Lower leg skin (tissue), 4 donors: ENCODE results near the gene LRRFIP1. TPM values are rescaled to one million over a fixed set of nuclear protein-coding genes. Genes with fewer than 3 reads are reported as not detected.

ENCODE experiments used
- DNase-seq, 2 donors: peaks; one replicate each; pipeline ENCODE4 v3.0.0-alpha.2; 2019; ENCODE audit warnings: low spot score in 2 of 2
- H3K4me3 ChIP-seq: fragments of 200-600 bp; sonication (generic); 2 replicates; pipeline ENCODE4 v1.5.1; 2017; ENCODE audit warnings: mild to moderate bottlenecking, low read depth; ENCODE audit not compliant: poor library complexity, severe bottlenecking
- CTCF ChIP-seq, 3 donors: fragments of 450-650 bp; IDR thresholded peaks; one replicate each; pipeline ENCODE4 v1.5.1; 2016; ENCODE audit warnings: antibody characterized with exemption in 3 of 3, mild to moderate bottlenecking in 3 of 3, moderate library complexity in 2 of 3
- POLR2A ChIP-seq, 2 donors: fragments of 450-650 bp; IDR thresholded peaks; one replicate each; pipeline ENCODE4 v1.6.1; 2016 to 2017; ENCODE audit warnings: antibody characterized with exemption in 2 of 2, mild to moderate bottlenecking in 1 of 2, moderate library complexity in 1 of 2
- WGBS, 2 donors: methylation state at CpG; one replicate each; pipeline ENCODE4 v1.1.5; 2018; 5-methylcytosine and 5-hydroxymethylcytosine counted together
- intact Hi-C: fragments of 100-400 bp; cut with DNase I; formaldehyde crosslinking; loops from one replicate; pipeline ENCODE4 v1.15.0; 2023; ENCODE audit warnings: low total_unique reads
- total RNA-seq, 4 donors: library from RNA; depleted of rRNA; stranded (reverse); fragments of >200 nt; gene quantifications; one replicate each; pipeline ENCODE4 v1.1.0, GENCODE V29; 2016

LRRFIP1 gene
- total RNA-seq, 4 donors from 2014 or later, result 45.5 to 88.0 (median 67.5) TPM

- DNase-seq, result no peak
- TF ChIP-seq POLR2A (IDR thresholded peaks at IDR 0.05), result no peak
- TF ChIP-seq CTCF (IDR thresholded peaks at IDR 0.05), result no peak
- intact Hi-C loops, result no loop called here
- H3K4me3 ChIP-seq, result no peak overlapping the region
- WGBS, 2 donors, result 62 to 67% methylated on average over 11 to 13 of the region's 13 CpGs
Measured at GRCh38 chr2:237732790-237733381, 105.5 kb downstream of the LRRFIP1 start.

GRCh38 chr2:237733677-237734300, 106.4 kb downstream of the LRRFIP1 start:
- no peak overlapping the region for H3K4me3 ChIP-seq
- 76 to 77% methylated on average over 12 to 13 of the region's 13 CpGs for WGBS, 2 donors
- intact Hi-C loops, result no loop called here
- TF ChIP-seq POLR2A (IDR thresholded peaks at IDR 0.05) (no peak), CTCF (IDR thresholded peaks at IDR 0.05) (no peak)
- DNase-seq, result no peak

- 72 to 73% methylated on average over 25 of the region's 25 CpGs for WGBS, 2 donors
- TF ChIP-seq CTCF (IDR thresholded peaks at IDR 0.05), result no peak
- TF ChIP-seq POLR2A (IDR thresholded peaks at IDR 0.05), result no peak
- intact Hi-C loops, result no loop called here
- DNase-seq, result no peak
- no peak overlapping the region for H3K4me3 ChIP-seq
Measured at GRCh38 chr2:237734905-237735623, 107.7 kb downstream of the LRRFIP1 start.

GRCh38 chr2:237735798-237736197, 108.4 kb downstream of the LRRFIP1 start:
- no peak overlapping the region for H3K4me3 ChIP-seq
- TF ChIP-seq CTCF (IDR thresholded peaks at IDR 0.05) (no peak), POLR2A (IDR thresholded peaks at IDR 0.05) (no peak)
- 69 to 84% methylated on average over 8 of the region's 8 CpGs for WGBS, 2 donors
- no peak for DNase-seq
- intact Hi-C loops, result no loop called here

- WGBS, 2 donors, result 79 to 90% methylated on average over 13 of the region's 13 CpGs
- no peak for DNase-seq
- intact Hi-C loops, result no loop called here
- TF ChIP-seq POLR2A (IDR thresholded peaks at IDR 0.05) (no peak), CTCF (IDR thresholded peaks at IDR 0.05) (no peak)
- no peak overlapping the region for H3K4me3 ChIP-seq
Measured at GRCh38 chr2:237736783-237737182, 109.4 kb downstream of the LRRFIP1 start.
